GM19193 (cell line): ENCODE data around the gene KLF4.

ENCODE experiments used
- POLR2A ChIP-seq: IDR thresholded peaks from 4 replicates; pipeline ENCODE4 v1.6.1; 2011; ENCODE audit not compliant: insufficient read depth, insufficient read length; ENCODE audit errors: extremely low read depth

The KLF4 gene

GRCh38 chr9:107491081-107492053, 1.8 kb upstream of the KLF4 start:
- TF ChIP-seq POLR2A, result no peak

DNA sequence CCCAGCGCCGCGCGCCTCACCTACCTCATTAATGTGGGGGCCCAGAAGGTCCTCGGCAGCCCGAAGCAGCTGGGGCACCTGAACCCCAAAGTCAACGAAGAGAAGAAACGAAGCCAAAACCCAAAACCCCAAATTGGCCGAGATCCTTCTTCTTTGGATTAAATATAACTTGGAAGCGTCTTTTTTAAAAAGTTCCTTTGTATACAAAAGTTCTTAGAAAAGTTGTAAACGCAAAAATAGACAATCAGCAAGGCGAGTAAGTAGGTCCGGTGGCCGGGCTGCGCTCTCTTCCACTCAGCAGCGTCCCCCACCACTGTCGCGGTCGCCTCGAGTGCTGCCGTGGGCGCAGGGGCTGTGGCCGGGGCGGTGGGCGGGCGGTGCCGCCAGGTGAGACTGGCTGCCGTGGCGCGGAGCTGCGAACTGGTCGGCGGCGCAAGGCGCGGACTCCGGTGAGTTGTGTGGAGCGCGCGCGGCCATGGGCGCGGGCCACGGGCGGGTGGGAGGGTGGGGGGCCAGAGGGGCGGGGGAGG, 360 bp downstream of the KLF4 start:
- no peak for TF ChIP-seq POLR2A

DNA sequence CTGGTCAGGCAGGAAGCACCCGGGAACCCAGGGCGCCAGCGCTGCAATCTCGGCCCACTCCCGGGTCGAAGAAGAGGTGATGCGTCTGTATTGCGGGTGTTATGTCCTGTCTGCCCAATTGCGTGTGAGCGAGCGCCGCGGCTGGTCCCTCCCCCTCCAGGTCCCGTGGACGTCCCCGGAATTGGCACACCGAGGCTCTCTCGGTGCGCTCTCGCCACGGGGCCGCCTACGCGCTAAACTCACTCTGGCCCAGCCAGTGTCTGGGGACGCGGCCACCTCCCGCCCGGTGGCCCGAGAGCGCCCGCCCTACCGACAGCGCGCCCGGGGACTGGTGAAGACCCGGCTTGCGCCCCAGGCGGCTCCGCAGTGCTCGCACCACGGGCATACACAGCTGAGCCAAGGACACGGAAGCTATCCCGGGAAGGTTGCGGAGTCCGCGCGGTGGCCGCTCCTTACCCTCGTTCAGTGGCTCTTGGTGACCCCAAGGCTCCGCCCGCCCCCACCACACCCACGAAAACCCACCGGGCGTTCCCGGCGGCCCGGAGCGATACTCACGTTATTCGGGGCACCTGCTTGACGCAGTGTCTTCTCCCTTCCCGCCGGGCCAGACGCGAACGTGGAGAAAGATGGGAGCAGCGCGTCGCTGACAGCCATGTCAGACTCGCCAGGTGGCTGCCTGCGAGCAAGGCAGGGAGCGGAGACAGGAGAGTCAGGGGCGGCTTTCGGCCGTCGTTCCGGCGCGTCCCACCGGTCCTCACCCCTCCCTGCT, 1.0 kb downstream of the KLF4 start:
- no peak for TF ChIP-seq POLR2A

- TF ChIP-seq POLR2A, result no peak
Observed at GRCh38 chr9:107487521-107488374, 1.8 kb downstream of the KLF4 start.

DNA sequence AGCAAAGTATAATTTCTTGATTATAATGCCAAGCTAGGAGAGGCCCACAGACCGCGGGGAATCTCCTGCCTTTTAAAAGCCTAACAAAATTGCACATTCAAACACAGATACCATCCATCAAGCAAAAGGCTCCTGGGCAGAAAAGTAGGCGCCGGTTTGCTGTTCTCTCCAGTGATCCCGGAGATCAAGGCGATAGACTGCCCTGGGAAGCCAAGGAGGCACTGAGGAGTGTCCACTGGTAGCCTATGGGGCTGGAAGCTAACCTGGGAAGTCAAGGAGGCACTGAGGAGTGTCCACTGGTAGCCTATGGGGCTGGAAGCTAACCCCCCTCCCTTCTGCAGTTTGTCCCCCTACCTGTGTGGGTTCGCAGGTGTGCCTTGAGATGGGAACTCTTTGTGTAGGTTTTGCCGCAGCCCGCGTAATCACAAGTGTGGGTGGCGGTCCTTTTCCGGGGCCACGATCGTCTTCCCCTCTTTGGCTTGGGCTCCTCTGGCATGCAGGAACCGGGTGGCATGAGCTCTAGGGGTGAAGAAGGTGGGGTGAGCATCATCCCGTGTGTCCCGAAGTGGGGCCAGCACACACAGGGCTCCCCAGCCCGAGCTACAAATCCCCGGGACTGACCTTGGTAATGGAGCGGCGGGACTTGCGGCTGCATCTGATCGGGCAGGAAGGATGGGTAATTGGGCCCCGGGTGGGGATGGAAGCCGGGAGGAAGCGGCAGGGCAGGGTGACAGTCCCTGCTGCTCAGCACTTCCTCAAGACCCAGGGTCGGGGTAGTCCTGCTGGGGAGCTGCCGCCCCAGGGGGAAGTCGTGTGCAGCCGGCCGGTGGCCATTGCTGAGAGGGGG, 2.7 kb downstream of the KLF4 start:
- no peak for TF ChIP-seq POLR2A

DNA sequence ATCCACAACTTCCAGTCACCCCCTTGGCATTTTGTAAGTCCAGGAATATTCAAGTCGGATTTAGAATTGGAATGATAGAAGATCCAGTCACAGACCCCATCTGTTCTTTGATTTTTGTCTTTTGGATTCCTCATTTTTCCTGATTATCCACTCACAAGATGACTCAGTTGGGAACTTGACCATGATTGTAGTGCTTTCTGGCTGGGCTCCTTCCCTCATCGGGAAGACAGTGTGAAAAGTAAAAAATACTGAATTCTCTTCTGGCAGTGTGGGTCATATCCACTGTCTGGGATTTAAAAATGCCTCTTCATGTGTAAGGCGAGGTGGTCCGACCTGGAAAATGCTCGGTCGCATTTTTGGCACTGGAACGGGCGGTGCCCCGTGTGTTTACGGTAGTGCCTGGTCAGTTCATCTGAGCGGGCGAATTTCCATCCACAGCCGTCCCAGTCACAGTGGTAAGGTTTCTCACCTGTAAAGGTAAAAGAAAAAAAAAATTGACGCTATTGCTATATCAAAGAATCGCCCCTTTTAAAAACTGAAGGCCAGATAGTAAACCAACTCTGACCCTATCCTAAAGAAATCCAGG, 4.0 kb downstream of the KLF4 start:
- TF ChIP-seq POLR2A, result no peak

DNA sequence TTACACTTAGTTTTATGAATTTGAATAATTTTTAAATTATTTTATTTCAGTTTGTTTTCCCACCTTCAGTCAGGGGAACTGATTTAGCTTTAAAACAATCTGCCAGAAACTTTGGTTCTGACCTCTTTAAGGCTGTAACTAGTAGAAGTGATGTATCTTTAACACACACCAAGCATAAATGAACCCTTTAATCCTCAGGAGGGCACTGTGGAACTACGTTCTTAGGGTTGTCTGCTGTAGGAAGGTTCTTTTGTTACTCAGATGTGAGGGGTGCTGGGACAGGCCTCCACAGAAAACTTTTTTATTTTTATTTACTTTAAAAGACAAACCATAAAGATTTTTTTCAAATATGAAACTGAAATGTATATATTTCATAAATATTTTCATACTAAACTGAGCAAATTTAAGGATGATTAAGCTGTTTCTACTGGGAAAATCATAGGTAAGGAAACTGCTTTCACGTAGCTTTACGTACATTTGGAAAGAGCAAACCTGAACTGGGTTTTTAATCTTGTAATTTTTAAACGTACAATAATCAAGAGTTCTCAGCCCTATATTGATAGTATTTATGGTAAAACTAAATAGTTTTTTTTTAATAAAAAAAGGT, 5.3 kb downstream of the KLF4 start:
- TF ChIP-seq POLR2A, result no peak

- no peak for TF ChIP-seq POLR2A
Observed at GRCh38 chr9:107483666-107484065, 5.9 kb downstream of the KLF4 start.

GRCh38 chr9:107481035-107481434, 8.5 kb downstream of the KLF4 start:
- no peak for TF ChIP-seq POLR2A

GRCh38 chr9:107480386-107480789, 9.2 kb downstream of the KLF4 start:
- no peak for TF ChIP-seq POLR2A

GRCh38 chr9:107478805-107479204, 10.8 kb downstream of the KLF4 start:
- no peak for TF ChIP-seq POLR2A

DNA sequence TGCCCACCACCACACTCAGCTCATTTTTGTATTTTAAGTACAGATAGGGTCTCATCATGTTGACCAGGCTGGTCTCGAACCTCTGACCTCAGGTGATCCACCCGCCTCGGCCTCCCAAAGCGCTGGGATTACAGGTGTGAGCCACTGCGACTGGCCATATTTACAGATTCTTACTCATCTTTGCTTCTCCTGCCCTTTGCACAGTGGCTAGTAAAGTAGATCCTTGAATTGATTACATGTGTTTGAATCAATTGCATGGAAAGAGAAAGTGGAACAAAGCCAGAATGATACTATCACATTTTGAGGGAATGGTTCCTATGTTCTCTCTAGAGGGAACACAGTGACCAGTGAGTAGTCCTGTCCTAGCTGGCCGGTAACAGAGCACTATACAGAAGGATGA, 15.4 kb downstream of the KLF4 start:
- TF ChIP-seq POLR2A, result no peak
